WTC11 (cell line): Measurements from ENCODE around the gene FCHO1. TPM values are rescaled to one million over a fixed set of nuclear protein-coding genes. Genes with fewer than 3 reads are reported as not detected.

Source experiments
- ATAC-seq: fragments of 200-7000 bp; cut with Tn5 transposase; 2 replicates; pipeline ENCODE4 v1.10.0; 2021; ENCODE audit warnings: mild to moderate bottlenecking, moderate library complexity
- CTCF ChIA-PET: fragments of 300-600 bp; sonication (Branson Sonifier 250); formaldehyde crosslinking; loops from one replicate; lab custom pipeline; 2021; ENCODE audit warnings: antibody characterized with exemption; lab: Charles Lee
- POLR2A ChIA-PET: fragments of 350-600 bp; sonication (Branson Sonifier 250); formaldehyde crosslinking; loops from one replicate; lab custom pipeline; 2021; ENCODE audit warnings: antibody characterized with exemption; lab: Charles Lee
- DNase-seq: peaks from one replicate; pipeline ENCODE4 v3.0.0; 2021; ENCODE audit warnings: low spot score
- H3K27ac Mint-ChIP-seq: 2 replicates; pipeline ENCODE4 v1.8.0; 2021; ENCODE audit warnings: mixed read lengths
- H3K27me3 Mint-ChIP-seq: 2 replicates; pipeline ENCODE4 v1.8.0; 2021; ENCODE audit warnings: low read depth, mild to moderate bottlenecking, moderate library complexity, mixed read lengths
- H3K36me3 Mint-ChIP-seq: 2 replicates; pipeline ENCODE4 v1.8.0; 2021; ENCODE audit warnings: mixed read lengths
- H3K4me1 Mint-ChIP-seq: 2 replicates; pipeline ENCODE4 v1.8.0; 2022; ENCODE audit warnings: mixed read lengths
- H3K4me3 Mint-ChIP-seq: 2 replicates; pipeline ENCODE4 v1.8.0; 2021; ENCODE audit warnings: mild to moderate bottlenecking, moderate library complexity, mixed read lengths
- H3K9me3 Mint-ChIP-seq: 2 replicates; pipeline ENCODE4 v1.8.0; 2021; ENCODE audit warnings: mixed read lengths
- AFF4 ChIP-seq: sonication (generic); formaldehyde crosslinking; IDR thresholded peaks from 2 replicates; pipeline ENCODE4 v1.8.1; 2023; ENCODE audit warnings: mild to moderate bottlenecking, missing genetic modification reagents, borderline replicate concordance
- E2F4 ChIP-seq: sonication (generic); formaldehyde crosslinking; IDR thresholded peaks from 2 replicates; pipeline ENCODE4 v1.8.1; 2022; ENCODE audit warnings: low read depth, mild to moderate bottlenecking, moderate library complexity, missing genetic modification reagents, borderline replicate concordance
- ESRRA ChIP-seq: sonication (generic); formaldehyde crosslinking; IDR thresholded peaks from 2 replicates; pipeline ENCODE4 v1.8.1; 2022; ENCODE audit warnings: mild to moderate bottlenecking, missing genetic modification reagents, borderline replicate concordance
- FOXP4 ChIP-seq: sonication (generic); formaldehyde crosslinking; IDR thresholded peaks from 2 replicates; pipeline ENCODE4 v1.8.0; 2022; ENCODE audit warnings: mild to moderate bottlenecking, missing genetic modification reagents
- GABPB1 ChIP-seq: sonication (generic); formaldehyde crosslinking; IDR thresholded peaks from 2 replicates; pipeline ENCODE4 v1.8.1; 2023; ENCODE audit warnings: mild to moderate bottlenecking, missing genetic modification reagents
- HMGA2 ChIP-seq: fragments of 250-450 bp; sonication (Bioruptor Pico); IDR thresholded peaks from 2 replicates; pipeline ENCODE4 v1.4.0; 2021; ENCODE audit warnings: mild to moderate bottlenecking, moderate library complexity
- MXD4 ChIP-seq: fragments of 250-450 bp; sonication (Bioruptor Pico); IDR thresholded peaks from 2 replicates; pipeline ENCODE4 v1.8.0; 2021; ENCODE audit warnings: mild to moderate bottlenecking, moderate library complexity, borderline replicate concordance
- NFE2L1 ChIP-seq: sonication (generic); formaldehyde crosslinking; IDR thresholded peaks from 2 replicates; pipeline ENCODE4 v1.8.1; 2023; ENCODE audit warnings: missing genetic modification reagents
- NR1H2 ChIP-seq: sonication (generic); formaldehyde crosslinking; IDR thresholded peaks from 2 replicates; pipeline ENCODE4 v1.9.0; 2021; ENCODE audit warnings: mild to moderate bottlenecking, moderate library complexity, missing genetic modification reagents
- NR2C2 ChIP-seq: sonication (generic); formaldehyde crosslinking; IDR thresholded peaks from 2 replicates; pipeline ENCODE4 v1.8.0; 2022; ENCODE audit warnings: mild to moderate bottlenecking, missing genetic modification reagents
- NR3C1 ChIP-seq: sonication (generic); formaldehyde crosslinking; conservative IDR thresholded peaks from 2 replicates; pipeline ENCODE4 v1.8.1; 2023; ENCODE audit warnings: low read depth, mild to moderate bottlenecking, missing genetic modification reagents
- RORB ChIP-seq: fragments of 250-450 bp; sonication (Bioruptor Pico); IDR thresholded peaks from 2 replicates; pipeline ENCODE4 v1.9.0; 2021; ENCODE audit warnings: mild to moderate bottlenecking
- TEAD1 ChIP-seq: sonication (generic); formaldehyde crosslinking; IDR thresholded peaks from 2 replicates; pipeline ENCODE4 v1.8.0; 2022; ENCODE audit warnings: mild to moderate bottlenecking, missing genetic modification reagents
- TEAD4 ChIP-seq: sonication (generic); formaldehyde crosslinking; IDR thresholded peaks from 2 replicates; pipeline ENCODE4 v1.8.0; 2022; ENCODE audit warnings: mild to moderate bottlenecking, missing genetic modification reagents
- USF1 ChIP-seq: sonication (generic); formaldehyde crosslinking; IDR thresholded peaks from 2 replicates; pipeline ENCODE4 v1.8.0; 2022; ENCODE audit warnings: mild to moderate bottlenecking, missing genetic modification reagents
- ZNF263 ChIP-seq: sonication (generic); formaldehyde crosslinking; IDR thresholded peaks from 2 replicates; pipeline ENCODE4 v1.8.1; 2022; ENCODE audit warnings: low read depth, mild to moderate bottlenecking, moderate library complexity, missing genetic modification reagents
- ZNF671 ChIP-seq: fragments of 250-450 bp; sonication (Bioruptor Pico); IDR thresholded peaks from 2 replicates; pipeline ENCODE4 v1.8.0; 2021; ENCODE audit warnings: mild to moderate bottlenecking
- total RNA-seq: library from RNA; stranded (reverse); gene quantifications from 3 replicates; pipeline ENCODE4 v1.2.3, GENCODE V29; 2021
- TF ChIP-seq, protein P1 (sequence below): fragments of 250-450 bp; sonication (Bioruptor Pico); conservative IDR thresholded peaks from 2 replicates; pipeline ENCODE4 v1.9.0; 2021; ENCODE audit warnings: mild to moderate bottlenecking
- TF ChIP-seq, protein P2 (sequence below): sonication (generic); formaldehyde crosslinking; IDR thresholded peaks from 2 replicates; pipeline ENCODE4 v1.8.1; 2022; ENCODE audit warnings: low read depth, missing genetic modification reagents, borderline replicate concordance
- TF ChIP-seq, protein P3 (sequence below): sonication (generic); formaldehyde crosslinking; conservative IDR thresholded peaks from 2 replicates; pipeline ENCODE4 v1.8.1; 2022; ENCODE audit warnings: mild to moderate bottlenecking, missing genetic modification reagents

Gene FCHO1
- total RNA-seq, 1 experiment from 2014 or later: 26.8 TPM

- POLR2A ChIA-PET: no interaction called here
Observed at GRCh38 chr19:17758515-17758914, 7.2 kb downstream of the FCHO1 start.

More at GRCh38 chr19:17758515-17758914, 7.2 kb downstream of the FCHO1 start:
- CTCF ChIA-PET: no interaction called here
- Mint-ChIP-seq H3K9me3 (no peaks in the 10 kb centered on the region), H3K4me3 (no peak overlapping the region), H3K36me3 (peaks cover 2% of the 10 kb centered on the region; the same call in 1 of the 2 replicates), H3K27ac (no peak overlapping the region)
- TF ChIP-seq NFE2L1 (CRISPR knock-in tag): no peak
- no peak for TF ChIP-seq FOXP4 (CRISPR knock-in tag)
- no peak for TF ChIP-seq NR2C2 (CRISPR knock-in tag)
- TF ChIP-seq TEAD1 (CRISPR knock-in tag): no peak
- no peak for TF ChIP-seq USF1 (CRISPR knock-in tag)
- no peak for TF ChIP-seq NR1H2 (CRISPR knock-in tag)
- no peak for TF ChIP-seq E2F4
- no peak for TF ChIP-seq AFF4 (CRISPR knock-in tag)
- no peak for TF ChIP-seq TEAD4 (CRISPR knock-in tag)
- TF ChIP-seq ZNF263 (CRISPR knock-in tag): no peak
- TF ChIP-seq ZNF671 (CRISPR knock-in tag): no peak
- no peak for TF ChIP-seq HMGA2 (CRISPR knock-in tag)
- TF ChIP-seq GABPB1 (CRISPR knock-in tag): no peak
- TF ChIP-seq, protein P1, sequence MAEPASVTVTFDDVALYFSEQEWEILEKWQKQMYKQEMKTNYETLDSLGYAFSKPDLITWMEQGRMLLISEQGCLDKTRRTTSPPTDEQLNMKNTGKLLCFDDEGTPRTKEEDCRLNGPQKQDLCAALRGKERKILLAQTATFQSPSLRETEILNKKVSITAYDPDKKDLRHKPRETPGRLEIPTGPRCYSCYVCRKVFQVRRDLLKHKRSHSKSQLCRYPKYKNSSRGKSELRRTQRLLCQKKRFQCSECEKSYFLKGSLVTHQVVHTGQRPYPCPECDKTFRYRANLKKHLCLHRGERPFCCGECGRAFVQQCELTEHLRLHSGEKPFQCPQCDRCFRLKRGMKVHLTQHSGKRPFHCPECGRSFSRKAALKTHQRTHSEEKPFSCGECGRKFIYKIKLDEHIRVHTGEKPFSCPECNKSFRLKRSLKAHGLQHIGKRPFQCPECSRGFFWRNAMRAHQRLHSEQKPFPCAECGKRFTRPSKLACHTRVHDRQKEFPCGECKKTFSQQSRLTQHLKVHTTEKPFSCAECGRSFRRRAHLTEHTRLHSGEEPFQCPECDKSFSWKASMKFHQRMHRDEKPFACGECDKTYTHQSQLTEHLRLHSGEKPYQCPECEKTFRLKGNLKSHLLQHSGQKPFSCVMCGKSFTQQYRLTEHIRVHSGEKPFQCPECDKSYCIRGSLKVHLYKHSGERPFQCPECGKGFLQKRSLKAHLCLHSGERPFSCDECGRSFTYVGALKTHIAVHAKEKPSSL (CRISPR knock-in tag): no peak
- no peak for TF ChIP-seq RORB (CRISPR knock-in tag)
- TF ChIP-seq, protein P2, sequence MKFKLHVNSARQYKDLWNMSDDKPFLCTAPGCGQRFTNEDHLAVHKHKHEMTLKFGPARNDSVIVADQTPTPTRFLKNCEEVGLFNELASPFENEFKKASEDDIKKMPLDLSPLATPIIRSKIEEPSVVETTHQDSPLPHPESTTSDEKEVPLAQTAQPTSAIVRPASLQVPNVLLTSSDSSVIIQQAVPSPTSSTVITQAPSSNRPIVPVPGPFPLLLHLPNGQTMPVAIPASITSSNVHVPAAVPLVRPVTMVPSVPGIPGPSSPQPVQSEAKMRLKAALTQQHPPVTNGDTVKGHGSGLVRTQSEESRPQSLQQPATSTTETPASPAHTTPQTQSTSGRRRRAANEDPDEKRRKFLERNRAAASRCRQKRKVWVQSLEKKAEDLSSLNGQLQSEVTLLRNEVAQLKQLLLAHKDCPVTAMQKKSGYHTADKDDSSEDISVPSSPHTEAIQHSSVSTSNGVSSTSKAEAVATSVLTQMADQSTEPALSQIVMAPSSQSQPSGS: no peak
- TF ChIP-seq, protein P3, sequence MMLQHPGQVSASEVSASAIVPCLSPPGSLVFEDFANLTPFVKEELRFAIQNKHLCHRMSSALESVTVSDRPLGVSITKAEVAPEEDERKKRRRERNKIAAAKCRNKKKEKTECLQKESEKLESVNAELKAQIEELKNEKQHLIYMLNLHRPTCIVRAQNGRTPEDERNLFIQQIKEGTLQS (CRISPR knock-in tag): no peak
- no peak for TF ChIP-seq NR3C1 (CRISPR knock-in tag)
- TF ChIP-seq MXD4 (CRISPR knock-in tag): no peak
- TF ChIP-seq ESRRA (CRISPR knock-in tag): no peak
- TF ChIP-seq, all 79 proteins: peak for 0
- Mint-ChIP-seq H3K4me1 (peaks cover 23% of the 10 kb centered on the region), H3K27me3 (no peaks in the 10 kb centered on the region; the same call in 1 of the 2 replicates)
- ATAC-seq: no peak
- no peak for DNase-seq
